ENCODE measurements around the gene JADE1.
A peak's percentile ranks its signal among the peaks of the same experiment; 100 is the strongest.

JADE1 gene

GRCh38 chr4:128809477-128810330 is at the start of gene JADE1:
Gene JADE1, plus strand, starts transcription at chr4:128809700. Its CDS starts 22,059 bp downstream, at chr4:128831759.
- DNase-seq (ENCODE audit: low read depth) = peak; percentile 83

- no peak for DNase-seq (ENCODE audit: low read depth)
Observed at GRCh38 chr4:128766781-128767180, 42.7 kb upstream of the JADE1 start.

GRCh38 chr4:128768373-128768996 is 41.0 kb upstream of the JADE1 start:
- DNase-seq (ENCODE audit: low read depth) = no peak

GRCh38 chr4:128769011-128769410 is 40.5 kb upstream of the JADE1 start:
- no peak for DNase-seq (ENCODE audit: low read depth)

- DNase-seq (ENCODE audit: low read depth) = no peak
Observed at GRCh38 chr4:128770807-128771206, 38.7 kb upstream of the JADE1 start.

DNA sequence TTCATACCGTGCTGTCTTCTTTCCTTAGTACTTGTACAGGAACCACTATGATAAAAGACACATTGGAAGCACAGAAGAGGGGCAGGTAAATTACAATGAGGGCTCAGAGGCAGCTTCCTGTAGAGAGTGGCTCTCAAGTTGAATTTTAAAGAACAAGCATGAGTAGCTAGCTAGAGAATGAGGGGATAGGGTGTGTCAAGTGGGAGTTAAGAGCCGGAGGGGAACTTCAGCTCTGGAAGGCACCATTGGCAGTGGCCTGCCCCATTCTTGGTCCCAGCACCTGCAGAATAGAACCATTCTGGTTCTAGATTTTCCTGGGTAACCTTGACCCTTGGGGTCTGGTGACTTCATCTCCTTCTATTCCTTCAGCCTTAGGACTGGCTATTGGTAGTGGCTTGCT is 34.0 kb upstream of the JADE1 start:
- DNase-seq (ENCODE audit: low read depth) = no peak

GRCh38 chr4:128775916-128776315 is 33.6 kb upstream of the JADE1 start:
- no peak for DNase-seq (ENCODE audit: low read depth)

- DNase-seq (ENCODE audit: low read depth) = no peak
Observed at GRCh38 chr4:128776794-128777216, 32.7 kb upstream of the JADE1 start.

DNA sequence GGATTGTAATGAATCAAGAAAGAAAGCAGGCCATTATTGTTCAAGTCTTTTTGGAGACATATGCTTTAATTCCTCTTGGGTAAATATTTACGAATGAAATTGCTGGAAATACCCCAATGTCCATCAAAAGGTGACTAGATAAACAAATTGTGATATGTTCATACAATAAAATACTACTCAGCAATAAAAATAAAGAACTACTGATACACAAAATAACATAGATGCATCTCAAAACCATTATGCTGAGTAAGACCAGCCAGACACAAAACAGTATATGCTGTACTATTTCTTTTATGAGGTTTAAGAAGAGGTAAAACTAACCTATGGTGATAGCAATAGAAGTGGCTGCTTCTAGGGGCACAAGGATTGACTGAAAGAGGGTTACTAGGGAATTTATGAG is 28.8 kb upstream of the JADE1 start:
- DNase-seq (ENCODE audit: low read depth) = no peak

GRCh38 chr4:128782076-128782715 is 27.3 kb upstream of the JADE1 start:
- DNase-seq (ENCODE audit: low read depth) = peak; percentile 30

DNA sequence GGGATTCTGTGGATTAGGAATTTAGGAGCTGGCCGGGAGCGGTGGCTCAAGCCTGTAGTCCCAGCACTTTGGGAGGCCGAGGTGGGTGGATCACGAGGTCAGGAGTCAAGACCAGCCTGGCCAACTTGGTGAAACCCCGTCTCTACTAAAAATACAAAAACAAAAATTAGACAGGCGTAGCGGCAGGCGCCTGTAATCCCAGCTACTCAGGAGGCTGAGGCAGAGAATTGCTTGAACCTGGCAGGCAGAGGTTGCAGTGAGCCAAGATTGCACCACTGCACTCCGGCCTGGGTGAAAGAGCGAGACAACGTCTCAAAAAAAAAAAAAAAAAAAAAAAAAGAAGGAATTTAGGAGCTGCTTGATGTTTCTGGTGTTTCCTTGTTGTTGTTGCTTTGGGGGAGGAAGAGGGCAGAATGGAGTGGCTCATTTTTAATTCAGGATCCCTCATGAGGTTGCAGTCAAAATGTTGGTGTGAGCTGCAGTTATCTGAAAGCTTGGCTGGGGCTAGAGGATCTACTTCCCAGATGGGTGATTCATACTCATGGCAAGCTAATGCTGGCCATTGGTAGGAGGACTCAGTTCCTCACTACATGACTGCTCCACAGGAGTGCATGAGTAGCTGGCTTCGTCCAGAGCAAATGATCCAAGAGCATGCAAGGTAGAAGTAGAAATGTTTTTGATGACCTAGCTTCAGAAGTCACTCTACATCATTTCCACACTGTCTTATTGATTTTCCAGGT is 26.5 kb upstream of the JADE1 start:
- DNase-seq (ENCODE audit: low read depth) = no peak

DNA sequence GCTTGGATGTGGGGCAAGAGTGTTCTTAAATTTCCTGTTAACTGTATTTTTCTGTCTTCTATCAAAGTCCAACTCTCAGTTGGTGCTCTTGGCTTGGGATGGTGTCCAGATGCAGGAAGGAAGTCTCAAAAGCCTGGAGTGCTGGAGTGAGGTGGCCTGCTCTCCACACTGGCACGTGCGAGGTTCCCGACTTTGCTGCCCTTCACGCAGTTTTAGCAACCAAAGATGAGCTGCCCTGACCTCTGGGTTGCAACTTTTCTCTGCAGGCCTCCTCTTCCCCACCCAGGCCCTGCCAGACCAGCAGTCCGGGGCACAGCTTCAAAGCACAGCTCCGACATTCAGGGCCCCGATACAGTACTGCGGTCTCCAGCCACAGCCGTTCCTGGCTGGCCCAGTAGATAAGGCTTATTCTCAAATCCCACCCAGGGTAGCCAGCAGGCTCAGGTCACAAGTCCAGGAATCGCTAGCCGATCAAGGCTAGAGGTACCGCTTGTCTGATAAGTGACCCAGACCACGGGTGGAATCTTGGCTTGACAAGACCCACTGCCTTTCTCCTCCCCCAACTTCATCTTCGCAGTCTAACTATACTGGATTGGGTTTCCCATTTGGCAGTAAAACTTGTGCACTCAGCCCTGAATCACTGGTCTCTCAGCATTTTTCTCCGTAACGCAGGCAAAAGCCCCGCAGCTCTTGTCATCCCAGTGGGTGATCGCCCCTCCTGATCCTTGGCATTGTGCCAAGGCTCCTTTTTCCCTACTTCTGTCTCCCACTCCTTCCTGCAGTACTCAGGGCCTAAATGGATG is 21.8 kb upstream of the JADE1 start:
- DNase-seq (ENCODE audit: low read depth) = no peak

GRCh38 chr4:128793859-128794672 is 15.4 kb upstream of the JADE1 start:
- no peak for DNase-seq (ENCODE audit: low read depth)

- no peak for DNase-seq (ENCODE audit: low read depth)
Observed at GRCh38 chr4:128796934-128797333, 12.6 kb upstream of the JADE1 start.

GRCh38 chr4:128800284-128800683 is 9.2 kb upstream of the JADE1 start:
- no peak for DNase-seq (ENCODE audit: low read depth)

DNA sequence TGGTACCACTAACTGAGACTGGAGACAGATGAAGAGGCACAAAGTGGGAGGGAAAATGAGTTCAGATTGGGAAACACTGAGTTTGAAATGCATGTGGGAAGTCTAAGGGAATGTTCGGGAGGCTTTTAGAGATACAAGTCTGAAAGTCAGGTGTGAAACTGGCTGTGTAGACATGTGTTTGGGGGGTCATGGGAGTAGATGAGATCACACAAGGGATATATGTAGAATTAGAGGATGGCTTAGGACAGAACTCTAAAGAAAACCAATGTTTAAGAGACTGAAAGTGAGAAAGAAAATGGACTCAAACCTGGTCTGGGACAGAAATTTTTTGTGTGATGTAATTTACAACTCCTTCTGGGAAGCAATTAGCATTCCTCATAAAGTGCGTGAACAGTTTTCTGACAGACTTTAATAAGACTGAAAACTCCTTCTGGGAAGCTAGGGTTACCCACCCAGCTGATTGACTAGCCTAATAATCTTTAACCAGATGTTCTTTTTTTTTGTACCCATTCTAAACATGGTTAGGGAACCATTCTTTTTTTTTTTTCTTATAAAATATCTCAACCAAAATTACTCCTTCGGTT is 8.7 kb upstream of the JADE1 start:
- DNase-seq (ENCODE audit: low read depth) = no peak

DNA sequence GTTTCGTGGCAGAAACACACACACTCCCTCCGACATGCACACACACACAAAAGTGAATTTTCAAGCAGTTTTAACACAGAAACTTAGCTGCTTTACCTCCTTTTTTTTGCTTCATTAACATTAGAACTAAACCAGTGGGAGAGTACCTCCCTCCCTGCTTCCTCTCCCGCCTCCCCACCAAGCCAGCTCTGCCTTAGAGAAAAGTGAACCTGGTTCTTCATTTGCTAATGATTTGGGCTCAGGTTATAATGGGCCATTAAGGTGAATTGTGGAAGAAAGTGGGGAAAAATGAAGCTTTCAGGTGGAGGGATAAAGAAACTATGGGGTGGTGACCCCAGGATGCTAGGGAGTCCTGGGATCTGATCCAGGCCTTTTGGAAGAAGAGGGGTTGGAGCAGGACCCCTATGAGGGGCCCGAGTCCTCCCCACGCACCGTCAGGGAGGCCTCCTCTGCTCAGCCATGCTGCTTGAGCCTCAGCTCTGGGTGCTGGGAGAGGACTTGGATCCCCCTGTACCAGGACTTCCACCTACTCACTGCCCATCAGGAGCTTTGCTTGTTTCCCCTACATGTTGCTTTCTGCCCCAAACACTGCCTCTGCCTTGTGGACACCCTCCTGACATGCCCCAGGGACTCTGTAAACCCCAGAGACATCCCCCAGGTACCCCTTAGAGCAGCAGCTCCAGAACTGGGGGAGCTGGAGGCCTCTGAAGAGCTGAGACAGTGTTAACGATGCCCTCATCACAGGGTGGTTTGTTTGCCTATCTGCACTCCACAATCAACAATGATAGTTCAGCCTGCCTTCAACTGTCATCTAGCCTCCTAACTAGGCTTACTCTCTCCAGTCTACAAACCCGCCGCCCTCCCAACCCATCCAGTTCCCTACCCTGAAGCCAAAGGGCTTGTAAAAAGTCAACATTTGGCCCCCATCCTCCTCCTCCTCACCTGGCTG is 6.5 kb upstream of the JADE1 start:
- no peak for DNase-seq (ENCODE audit: low read depth)

- no peak for DNase-seq (ENCODE audit: low read depth)
Observed at GRCh38 chr4:128803783-128804182, 5.7 kb upstream of the JADE1 start.

DNA sequence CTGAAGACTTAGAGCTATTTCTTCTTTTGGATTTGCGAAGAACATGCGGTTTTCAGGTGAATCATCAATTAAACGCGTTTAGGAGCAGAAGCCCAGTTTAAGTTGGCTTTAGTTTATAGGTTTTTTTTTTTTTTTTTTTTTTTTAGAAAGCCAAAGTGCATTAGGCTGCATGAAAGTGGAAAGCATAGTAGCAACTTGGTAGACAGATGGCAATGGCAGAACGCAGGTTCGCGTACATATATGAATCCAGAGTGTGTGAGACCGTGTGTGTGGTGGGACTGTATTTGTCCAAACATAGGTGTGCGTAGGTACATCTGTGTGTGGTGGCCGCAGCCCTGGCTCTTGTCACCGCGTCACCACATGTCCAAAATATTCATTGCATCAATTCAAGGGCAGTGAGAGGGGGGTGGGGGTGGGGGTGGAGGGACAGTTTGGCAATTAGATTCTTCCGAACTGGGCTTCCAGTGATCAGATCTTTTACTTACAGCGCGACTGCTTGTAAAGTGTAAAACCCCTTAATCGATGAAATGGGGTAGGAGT is 901 bp downstream of the JADE1 start:
- DNase-seq (ENCODE audit: low read depth) = no peak
